SK-N-SH (cell line): ENCODE data around the gene HLA-DQB2. TPM values are rescaled to one million over a fixed set of nuclear protein-coding genes. Genes with fewer than 3 reads are reported as not detected.

Experiments
- CTCF ChIA-PET: fragments of 300-600, 350-600 bp; formaldehyde crosslinking; extraction: SDS; loops from one replicate; lab custom pipeline; 2021; lab: Yijun Ruan, JAX
- POLR2A ChIA-PET: fragments of 350-600 bp; sonication (Branson Sonifier 250); formaldehyde crosslinking; extraction: SDS; loops from one replicate; lab custom pipeline; 2020; ENCODE audit warnings: antibody characterized with exemption, inconsistent platforms; lab: Yijun Ruan, JAX
- DNase-seq: peaks from one replicate; pipeline ENCODE4 v3.0.0; 2012
- H2AFZ ChIP-seq: fragments of 200-600 bp; sonication (generic); 2 replicates; pipeline ENCODE4 v1.8.1; 2016; ENCODE audit warnings: antibody characterized with exemption, mild to moderate bottlenecking, low read depth
- H3F3A ChIP-seq: fragments of 200-600 bp; sonication (generic); replicated peaks from 2 replicates; pipeline ENCODE3; 2016; ENCODE audit warnings: antibody characterized with exemption, mild to moderate bottlenecking; ENCODE audit not compliant: insufficient read depth
- H3K27ac ChIP-seq, 2 experiments: fragments of 200-500 bp in 1 of 2; fragments of 200-600 bp in 1 of 2; sonication (Bioruptor generic) in 1 of 2; sonication (generic), shearing (Covaris generic) in 1 of 2; 2 replicates each; pipeline versions ENCODE4 v1.5.1 to v1.6.1; 2014 to 2016; ENCODE audit warnings: low read depth in 2 of 2, inconsistent platforms in 1 of 2, low read length in 1 of 2, mild to moderate bottlenecking in 1 of 2, mixed read lengths in 1 of 2
- H3K27me3 ChIP-seq: fragments of 200-600 bp; sonication (generic), shearing (Covaris generic); 2 replicates; pipeline ENCODE4 v1.6.1; 2016; ENCODE audit warnings: mixed run types; ENCODE audit not compliant: insufficient read depth
- H3K36me3 ChIP-seq, 2 experiments: fragments of 200-500 bp in 1 of 2; fragments of 200-600 bp in 1 of 2; sonication (Bioruptor generic) in 1 of 2; sonication (generic) in 1 of 2; replicated peaks in 1 of 2; 2 replicates each; pipeline versions ENCODE3 to v1.5.1; 2014 to 2016; ENCODE audit warnings: low read length in 1 of 2, mild to moderate bottlenecking in 1 of 2; ENCODE audit not compliant: insufficient read depth in 2 of 2, control insufficient read depth in 1 of 2
- H3K4me1 ChIP-seq, 2 experiments: fragments of 200-500 bp in 1 of 2; fragments of 200-600 bp in 1 of 2; sonication (Bioruptor generic) in 1 of 2; sonication (generic), shearing (Covaris generic) in 1 of 2; 2 replicates each; pipeline versions ENCODE4 v1.5.1 to v1.6.1; 2014 to 2016; ENCODE audit warnings: low read depth in 1 of 2, low read length in 1 of 2, mixed run types in 1 of 2; ENCODE audit not compliant: insufficient read depth in 2 of 2, control insufficient read depth in 1 of 2
- H3K4me2 ChIP-seq: fragments of 200-600 bp; sonication (generic), shearing (Covaris generic); 2 replicates; pipeline ENCODE4 v1.6.1; 2017; ENCODE audit warnings: mixed run types
- H3K4me3 ChIP-seq, 2 experiments: fragments of 200-500 bp in 1 of 2; fragments of 200-600 bp in 1 of 2; sonication (Bioruptor generic) in 1 of 2; sonication (generic), shearing (Covaris generic) in 1 of 2; 2 replicates each; pipeline versions ENCODE4 v1.5.1 to v1.8.1; 2014 to 2016; ENCODE audit warnings: low read depth in 2 of 2, inconsistent platforms in 1 of 2, low read length in 1 of 2, mild to moderate bottlenecking in 1 of 2, mixed read lengths in 1 of 2, moderate library complexity in 1 of 2
- H3K79me2 ChIP-seq: fragments of 200-600 bp; sonication (generic); 2 replicates; pipeline ENCODE4 v1.8.1; 2017; ENCODE audit warnings: mild to moderate bottlenecking; ENCODE audit not compliant: insufficient read depth
- H3K9ac ChIP-seq: fragments of 200-600 bp; sonication (generic); 2 replicates; pipeline ENCODE4 v1.6.1; 2017; ENCODE audit warnings: mixed run types
- H3K9me2 ChIP-seq: fragments of 200-600 bp; sonication (generic); 2 replicates; pipeline ENCODE4 v1.6.1; 2017; ENCODE audit warnings: mixed run types
- H3K9me3 ChIP-seq: fragments of 200-600 bp; sonication (generic); 2 replicates; pipeline ENCODE4 v1.6.1; 2017; ENCODE audit warnings: mixed run types, mild to moderate bottlenecking, moderate library complexity
- H4K20me1 ChIP-seq: fragments of 200-600 bp; sonication (generic); 2 replicates; pipeline ENCODE4 v1.6.1; 2017; ENCODE audit warnings: mild to moderate bottlenecking, mixed run types; ENCODE audit not compliant: insufficient read depth
- RFX5 ChIP-seq: IDR thresholded peaks from 2 replicates; pipeline ENCODE4 v1.6.1; 2012; ENCODE audit warnings: mild to moderate bottlenecking, improper control_type of control experiment, low read length
- polyA plus RNA-seq, 3 experiments: library from polyadenylated mRNA; depleted of rRNA; stranded (reverse); fragments of >200 nt; gene quantifications; 2 replicates each; pipeline ENCODE4 v1.2.3, GENCODE V29; 2012
- small RNA-seq, 7 experiments: library from RNA; depleted of rRNA; stranded (forward); fragments of <200 nt; gene quantifications; one replicate each; pipeline ENCODE3, GENCODE V24; 2012
- TF ChIP-seq, protein P1 (sequence below): fragments of 200-600 bp; sonication (generic); IDR thresholded peaks from 2 replicates; pipeline ENCODE4 v1.6.1; 2017; ENCODE audit warnings: antibody characterized with exemption, mild to moderate bottlenecking, moderate library complexity

HLA-DQB2 gene
- polyA plus RNA-seq, 1 of the 3 experiments (the other 2 are of a cell fraction) = not detected

DNA sequence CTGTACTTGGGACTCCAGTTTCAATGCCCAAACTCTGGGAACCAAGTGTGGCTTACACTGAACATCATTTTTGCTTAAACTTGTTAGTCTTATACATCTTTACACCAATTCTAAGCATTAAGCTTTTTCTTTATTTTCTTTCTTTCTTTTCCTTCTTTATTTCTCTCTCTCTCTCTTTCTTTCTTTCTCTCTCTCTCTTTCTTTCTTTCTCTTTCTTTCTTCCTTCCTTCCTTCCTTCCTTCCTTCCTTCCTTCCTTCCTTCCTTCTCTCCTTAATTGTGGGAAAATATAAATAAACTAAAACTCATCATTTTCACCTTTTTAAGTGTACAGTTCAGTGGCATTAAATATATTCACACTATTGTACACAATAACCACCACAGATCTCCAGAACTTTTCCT lies 53.7 kb downstream of the HLA-DQB2 start:
- DNase-seq = no peak
- Histone ChIP-seq H3K4me1 (no peaks in the 10 kb centered on the region), H3K36me3 (no peaks in the 10 kb centered on the region), H3K27me3 (no peaks in the 10 kb centered on the region; the same call in 1 of the 2 replicates), H3K4me3 (no peak overlapping the region), H2AFZ (no peak overlapping the region), H3K9me2 (no peaks in the 10 kb centered on the region), H3F3A (no peaks in the 10 kb centered on the region), H4K20me1 (no peaks in the 10 kb centered on the region), H3K4me2 (no peak overlapping the region), H3K9me3 (no peaks in the 10 kb centered on the region), H3K27ac (no peak overlapping the region), H3K79me2 (no peaks in the 10 kb centered on the region), H3K9ac (no peak overlapping the region)
- CTCF ChIA-PET = no interaction called here
- POLR2A ChIA-PET = no interaction called here
- TF ChIP-seq RFX5 = no peak
- TF ChIP-seq, protein P1, sequence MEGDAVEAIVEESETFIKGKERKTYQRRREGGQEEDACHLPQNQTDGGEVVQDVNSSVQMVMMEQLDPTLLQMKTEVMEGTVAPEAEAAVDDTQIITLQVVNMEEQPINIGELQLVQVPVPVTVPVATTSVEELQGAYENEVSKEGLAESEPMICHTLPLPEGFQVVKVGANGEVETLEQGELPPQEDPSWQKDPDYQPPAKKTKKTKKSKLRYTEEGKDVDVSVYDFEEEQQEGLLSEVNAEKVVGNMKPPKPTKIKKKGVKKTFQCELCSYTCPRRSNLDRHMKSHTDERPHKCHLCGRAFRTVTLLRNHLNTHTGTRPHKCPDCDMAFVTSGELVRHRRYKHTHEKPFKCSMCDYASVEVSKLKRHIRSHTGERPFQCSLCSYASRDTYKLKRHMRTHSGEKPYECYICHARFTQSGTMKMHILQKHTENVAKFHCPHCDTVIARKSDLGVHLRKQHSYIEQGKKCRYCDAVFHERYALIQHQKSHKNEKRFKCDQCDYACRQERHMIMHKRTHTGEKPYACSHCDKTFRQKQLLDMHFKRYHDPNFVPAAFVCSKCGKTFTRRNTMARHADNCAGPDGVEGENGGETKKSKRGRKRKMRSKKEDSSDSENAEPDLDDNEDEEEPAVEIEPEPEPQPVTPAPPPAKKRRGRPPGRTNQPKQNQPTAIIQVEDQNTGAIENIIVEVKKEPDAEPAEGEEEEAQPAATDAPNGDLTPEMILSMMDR = no peak

Small RNAs within 50 kb of the gene (small RNA-seq; reads per million reads assigned to genes)
- gene MIR3135B = 0 reads per million in 7 experiments

Other genes starting within 250 kb of the HLA-DQB2 start
- gene HLA-DRB5, start 233.2 kb downstream of the HLA-DQB2 start, polyA plus RNA-seq (2012; rRNA removed) = not detected in 2 replicates
- not detected in 2 replicates for gene HLA-DRB1, start 173.7 kb downstream of the HLA-DQB2 start, polyA plus RNA-seq (2012; rRNA removed)
- gene HLA-DQA1, start 126.1 kb downstream of the HLA-DQB2 start, polyA plus RNA-seq (2012; rRNA removed) = not detected in 2 replicates
- not detected in 2 replicates for gene HLA-DQB1, start 96.9 kb downstream of the HLA-DQB2 start, polyA plus RNA-seq (2012; rRNA removed)
- gene HLA-DQA2, start 22.1 kb downstream of the HLA-DQB2 start, polyA plus RNA-seq (2012; rRNA removed) = not detected in 2 replicates
- gene HLA-DOB, start 53.5 kb upstream of the HLA-DQB2 start, polyA plus RNA-seq (2012; rRNA removed) = not detected in 2 replicates
- gene TAP2, start 75.2 kb upstream of the HLA-DQB2 start, polyA plus RNA-seq (2012; rRNA removed) = 14.0 and 19.9 TPM in 2 replicates
- gene PSMB8, start 80.5 kb upstream of the HLA-DQB2 start, polyA plus RNA-seq (2012; rRNA removed) = 52.8 and 55.7 TPM in 2 replicates
- 31.1 and 35.7 TPM in 2 replicates for gene TAP1, start 90.2 kb upstream of the HLA-DQB2 start, polyA plus RNA-seq (2012; rRNA removed)
- 52.4 and 83.7 TPM in 2 replicates for gene PSMB9, start 90.7 kb upstream of the HLA-DQB2 start, polyA plus RNA-seq (2012; rRNA removed)
- 0.10 TPM in 1 of 2 replicates, not detected in the other for gene HLA-DMB, start 177.5 kb upstream of the HLA-DQB2 start, polyA plus RNA-seq (2012; rRNA removed)
- 1.2 and 1.5 TPM in 2 replicates for gene HLA-DMA, start 189.6 kb upstream of the HLA-DQB2 start, polyA plus RNA-seq (2012; rRNA removed)
- 104 and 116 TPM in 2 replicates for gene BRD2, start 205.1 kb upstream of the HLA-DQB2 start, polyA plus RNA-seq (2012; rRNA removed)
- not detected in 2 replicates for gene HLA-DOA, start 246.1 kb upstream of the HLA-DQB2 start, polyA plus RNA-seq (2012; rRNA removed)